ENCODE results near the gene WWTR1.

Gene WWTR1

GRCh38 chr3:149567381-149567780 is 90.4 kb downstream of the WWTR1 start:
- no peak for DNase-seq (ENCODE audit: low spot score)

- no peak for DNase-seq (ENCODE audit: low spot score)
Measured at GRCh38 chr3:149566292-149566975, 91.4 kb downstream of the WWTR1 start.

- no peak for DNase-seq (ENCODE audit: low spot score)
Measured at GRCh38 chr3:149564079-149564478, 93.7 kb downstream of the WWTR1 start.

- DNase-seq (ENCODE audit: low spot score), result no peak
Measured at GRCh38 chr3:149563114-149563513, 94.7 kb downstream of the WWTR1 start.

- no peak for DNase-seq (ENCODE audit: low spot score)
Measured at GRCh38 chr3:149560617-149561016, 97.2 kb downstream of the WWTR1 start.

- DNase-seq (ENCODE audit: low spot score), result no peak
Measured at GRCh38 chr3:149560001-149560400, 97.8 kb downstream of the WWTR1 start.

GRCh38 chr3:149559525-149559924 is 98.3 kb downstream of the WWTR1 start:
- DNase-seq (ENCODE audit: low spot score), result no peak

- no peak for DNase-seq (ENCODE audit: low spot score)
Measured at GRCh38 chr3:149555927-149556326, 101.9 kb downstream of the WWTR1 start.

GRCh38 chr3:149554826-149555225 is 103.0 kb downstream of the WWTR1 start:
- no peak for DNase-seq (ENCODE audit: low spot score)

- no peak for DNase-seq (ENCODE audit: low spot score)
Measured at GRCh38 chr3:149553781-149554451, 103.9 kb downstream of the WWTR1 start.

- no peak for DNase-seq (ENCODE audit: low spot score)
Measured at GRCh38 chr3:149552700-149553099, 105.1 kb downstream of the WWTR1 start.

GRCh38 chr3:149551500-149551899 is 106.3 kb downstream of the WWTR1 start:
- DNase-seq (ENCODE audit: low spot score), result no peak

- DNase-seq (ENCODE audit: low spot score), result no peak
Measured at GRCh38 chr3:149548669-149549065, 109.2 kb downstream of the WWTR1 start.

- no peak for DNase-seq (ENCODE audit: low spot score)
Measured at GRCh38 chr3:149547954-149548668, 109.7 kb downstream of the WWTR1 start.

GRCh38 chr3:149547413-149547812 is 110.4 kb downstream of the WWTR1 start:
- DNase-seq (ENCODE audit: low spot score), result no peak

GRCh38 chr3:149545049-149545448 is 112.8 kb downstream of the WWTR1 start:
- no peak for DNase-seq (ENCODE audit: low spot score)

- DNase-seq (ENCODE audit: low spot score), result no peak
Measured at GRCh38 chr3:149542375-149543312, 115.2 kb downstream of the WWTR1 start.

- DNase-seq (ENCODE audit: low spot score), result no peak
Measured at GRCh38 chr3:149541091-149541491, 116.7 kb downstream of the WWTR1 start.

- no peak for DNase-seq (ENCODE audit: low spot score)
Measured at GRCh38 chr3:149538371-149538770, 119.5 kb downstream of the WWTR1 start.

- no peak for DNase-seq (ENCODE audit: low spot score)
Measured at GRCh38 chr3:149536429-149536828, 121.4 kb downstream of the WWTR1 start.

GRCh38 chr3:149535333-149535685 is 122.5 kb downstream of the WWTR1 start:
- no peak for DNase-seq (ENCODE audit: low spot score)

- DNase-seq (ENCODE audit: low spot score), result no peak
Measured at GRCh38 chr3:149534671-149535332, 123.0 kb downstream of the WWTR1 start.

All from CD4-positive, alpha-beta T cell treated with Interleukin-15 for 4 hours (primary cell).